Neuronal stem cell (in vitro differentiated cells): ENCODE results near the gene PSMA8.
"Not testable (repeated sequence)": the region's sequence is repeated elsewhere in the genome, so short reads cannot be mapped to it uniquely, and the experiment has no call there.

Source experiments
- DNase-seq: peaks from one replicate; pipeline ENCODE4 v3.0.0-alpha.2; 2013; ENCODE audit warnings: low spot score
- H2AFZ ChIP-seq: one replicate; pipeline ENCODE4 v1.6.1; 2013; ENCODE audit warnings: mild to moderate bottlenecking, low read length, inconsistent platforms
- H2AK5ac ChIP-seq: 2 replicates; pipeline ENCODE4 v1.6.1; 2013; ENCODE audit warnings: low read depth, mild to moderate bottlenecking, inconsistent platforms, low read length, moderate library complexity, mixed read lengths
- H2BK120ac ChIP-seq: 2 replicates; pipeline ENCODE4 v1.6.1; 2013; ENCODE audit warnings: low read depth, mild to moderate bottlenecking, inconsistent platforms, low read length, moderate library complexity, mixed read lengths
- H2BK12ac ChIP-seq: one replicate; pipeline ENCODE4 v1.6.1; 2013; ENCODE audit warnings: low read length, inconsistent platforms
- H2BK15ac ChIP-seq: 2 replicates; pipeline ENCODE4 v1.6.1; 2013; ENCODE audit warnings: mild to moderate bottlenecking, low read length, inconsistent platforms, mixed read lengths
- H2BK5ac ChIP-seq: one replicate; pipeline ENCODE4 v1.6.1; 2013; ENCODE audit warnings: inconsistent platforms, mild to moderate bottlenecking, low read length, moderate library complexity
- H3K14ac ChIP-seq: one replicate; pipeline ENCODE4 v1.6.1; 2013; ENCODE audit warnings: low read length, inconsistent platforms
- H3K18ac ChIP-seq: 2 replicates; pipeline ENCODE4 v1.6.1; 2013; ENCODE audit warnings: low read length, inconsistent platforms
- H3K23ac ChIP-seq: 2 replicates; pipeline ENCODE4 v1.6.1; 2013; ENCODE audit warnings: low read depth, mild to moderate bottlenecking, mixed read lengths, low read length, inconsistent platforms; ENCODE audit not compliant: poor library complexity
- H3K27ac ChIP-seq: replicated peaks from 3 replicates; pipeline ENCODE4 v1.5.1; 2013; ENCODE audit warnings: low read length, inconsistent platforms
- H3K27me3 ChIP-seq, 3 experiments: 2 replicates each; pipeline ENCODE4 v1.6.1; 2013; ENCODE audit warnings: low read length in 3 of 3, mild to moderate bottlenecking in 2 of 3, inconsistent platforms in 1 of 3, low read depth in 1 of 3, mixed read lengths in 1 of 3, moderate library complexity in 1 of 3; ENCODE audit not compliant: control insufficient read depth in 3 of 3, insufficient read depth in 3 of 3
- H3K36me3 ChIP-seq, 2 donors: replicated peaks in 1 of 2; 2 replicates each; pipeline ENCODE4 v1.6.1; 2013; ENCODE audit warnings: low read length in 2 of 2; ENCODE audit not compliant: control insufficient read depth in 2 of 2, insufficient read depth in 2 of 2
- H3K4ac ChIP-seq: 2 replicates; pipeline ENCODE4 v1.6.1; 2013; ENCODE audit warnings: inconsistent platforms, mild to moderate bottlenecking, low read length, moderate library complexity
- H3K4me1 ChIP-seq, 2 donors: 1 replicate in 1 of 2; 2 replicates in 1 of 2; pipeline ENCODE4 v1.6.1; 2013; ENCODE audit warnings: low read length in 2 of 2, low read depth in 1 of 2; ENCODE audit not compliant: control insufficient read depth in 2 of 2, insufficient read depth in 1 of 2
- H3K4me2 ChIP-seq: one replicate; pipeline ENCODE4 v1.6.1; 2013; ENCODE audit warnings: mild to moderate bottlenecking, low read length, inconsistent platforms; ENCODE audit not compliant: insufficient read depth, poor library complexity, severe bottlenecking
- H3K4me3 ChIP-seq, 2 donors: 2 replicates each; pipeline ENCODE4 v1.5.1; 2013; ENCODE audit warnings: low read length in 2 of 2, mild to moderate bottlenecking in 2 of 2, inconsistent platforms in 1 of 2, moderate library complexity in 1 of 2
- H3K79me1 ChIP-seq: one replicate; pipeline ENCODE4 v1.6.1; 2013; ENCODE audit warnings: low read depth, mild to moderate bottlenecking, inconsistent platforms, low read length, moderate library complexity
- H3K9ac ChIP-seq: one replicate; pipeline ENCODE4 v1.6.1; 2013; ENCODE audit warnings: mild to moderate bottlenecking, low read depth, low read length, inconsistent platforms; ENCODE audit not compliant: poor library complexity
- H3K9me3 ChIP-seq, 2 donors: replicated peaks in 1 of 2; 2 replicates each; pipeline versions ENCODE3 to v1.6.1; 2013; ENCODE audit warnings: low read length in 2 of 2, mild to moderate bottlenecking in 2 of 2, inconsistent platforms in 1 of 2, low read depth in 1 of 2, mixed read lengths in 1 of 2, moderate library complexity in 1 of 2; ENCODE audit not compliant: control insufficient read depth in 2 of 2, insufficient read depth in 1 of 2
- H4K8ac ChIP-seq: one replicate; pipeline ENCODE4 v1.6.1; 2013; ENCODE audit warnings: low read depth, mild to moderate bottlenecking, inconsistent platforms, low read length, moderate library complexity
- H4K91ac ChIP-seq: one replicate; pipeline ENCODE4 v1.6.1; 2013; ENCODE audit warnings: low read length, low read depth, mild to moderate bottlenecking, inconsistent platforms; ENCODE audit not compliant: poor library complexity
- WGBS, 2 donors: extraction: QIAGEN DNeasy Blood & Tissue Kit; methylation state at CpG; one replicate each; pipeline ENCODE4 v1.1.7; 2013; ENCODE audit warnings: missing lambda C conversion rate in 2 of 2, mixed read lengths in 1 of 2; ENCODE audit not compliant: insufficient read length in 2 of 2, insufficient replicate concordance in 1 of 2; ENCODE audit errors: extremely low coverage in 2 of 2; 5-methylcytosine and 5-hydroxymethylcytosine counted together

PSMA8 gene

GRCh38 chr18:26159353-26159752, 25.7 kb downstream of the PSMA8 start:
- Histone ChIP-seq H2BK15ac (no peak overlapping the region), H3K36me3 (no peaks in the 10 kb centered on the region), H2BK120ac (no peak overlapping the region), H3K9ac (no peak overlapping the region), H3K4me1 (no peaks in the 10 kb centered on the region), H3K4ac (no peak overlapping the region), H4K91ac (no peak overlapping the region), H2BK12ac (no peak overlapping the region), H3K23ac (no peak overlapping the region), H3K14ac (no peak overlapping the region), H3K4me2 (no peak overlapping the region), H3K18ac (no peak overlapping the region), H3K27me3 (no peaks in the 10 kb centered on the region), H3K79me1 (no peaks in the 10 kb centered on the region), H2BK5ac (no peak overlapping the region), H3K9me3 (no peaks in the 10 kb centered on the region), H4K8ac (no peak overlapping the region), H2AK5ac (no peak overlapping the region), H3K4me3 (no peak overlapping the region), H2AFZ (no peak overlapping the region), H3K27ac (no peak overlapping the region)
- DNase-seq = no peak
- 100% methylated on average over 1 of the region's 3 CpGs; no CpG with 5 or more reads in 1 of the 2 donors for WGBS, 2 donors

- no peak overlapping the region for H2BK15ac ChIP-seq
- H3K23ac ChIP-seq = no peak overlapping the region
- no peaks in the 10 kb centered on the region for H3K4me1 ChIP-seq
- no peak overlapping the region for H3K27ac ChIP-seq
- no peak overlapping the region for H3K4me3 ChIP-seq
- H3K79me1 ChIP-seq = no peaks in the 10 kb centered on the region
- no peak overlapping the region for H3K9ac ChIP-seq
- H3K36me3 ChIP-seq = no peaks in the 10 kb centered on the region
- H3K14ac ChIP-seq = no peak overlapping the region
- no peak overlapping the region for H3K18ac ChIP-seq
- H2AFZ ChIP-seq = no peak overlapping the region
- H2BK12ac ChIP-seq = no peak overlapping the region
- no peaks in the 10 kb centered on the region for H3K27me3 ChIP-seq
- H4K8ac ChIP-seq = no peak overlapping the region
- WGBS, 2 donors = 100% methylated on average over 1 of the region's 2 CpGs; no CpG with 5 or more reads in 1 of the 2 donors
- no peaks in the 10 kb centered on the region for H3K9me3 ChIP-seq
- H2BK5ac ChIP-seq = no peak overlapping the region
- H3K4me2 ChIP-seq = no peak overlapping the region
- H4K91ac ChIP-seq = no peak overlapping the region
- no peak for DNase-seq
- no peak overlapping the region for H2BK120ac ChIP-seq
- H2AK5ac ChIP-seq = no peak overlapping the region
- no peak overlapping the region for H3K4ac ChIP-seq
Observed at GRCh38 chr18:26164571-26164970, 30.9 kb downstream of the PSMA8 start.

GRCh38 chr18:26167592-26167991, 33.9 kb downstream of the PSMA8 start:
- not testable (repeated sequence) for H3K9ac ChIP-seq, H2BK120ac ChIP-seq, H3K4me1 ChIP-seq, H4K8ac ChIP-seq, DNase-seq, H3K79me1 ChIP-seq, H2BK12ac ChIP-seq, H4K91ac ChIP-seq, H3K27me3 ChIP-seq, H2BK15ac ChIP-seq, H3K4me3 ChIP-seq, H3K14ac ChIP-seq, H2AFZ ChIP-seq, H3K18ac ChIP-seq, H2BK5ac ChIP-seq, H3K4me2 ChIP-seq, H3K36me3 ChIP-seq, H3K23ac ChIP-seq, H3K9me3 ChIP-seq, H3K27ac ChIP-seq, H3K4ac ChIP-seq, H2AK5ac ChIP-seq
- no CpG with 5 or more reads among the region's 1 CpG for whole genome bisulfite sequencing, 2 donors

GRCh38 chr18:26175481-26175880, 41.8 kb downstream of the PSMA8 start:
- H3K4me3 ChIP-seq = no peak overlapping the region
- H2AFZ ChIP-seq = no peak overlapping the region
- no peak overlapping the region for H4K91ac ChIP-seq
- no peak overlapping the region for H3K4me2 ChIP-seq
- DNase-seq = no peak
- H2BK120ac ChIP-seq = no peak overlapping the region
- H3K23ac ChIP-seq = no peak overlapping the region
- H3K27me3 ChIP-seq = no peaks in the 10 kb centered on the region
- no peaks in the 10 kb centered on the region for H3K9me3 ChIP-seq
- H3K9ac ChIP-seq = no peak overlapping the region
- H3K79me1 ChIP-seq = no peaks in the 10 kb centered on the region
- H3K14ac ChIP-seq = no peak overlapping the region
- no peaks in the 10 kb centered on the region for H3K36me3 ChIP-seq
- WGBS, 2 donors = no CpG with 5 or more reads among the region's 2 CpGs
- no peak overlapping the region for H2BK5ac ChIP-seq
- H3K18ac ChIP-seq = no peak overlapping the region
- no peak overlapping the region for H3K27ac ChIP-seq
- H3K4me1 ChIP-seq = no peaks in the 10 kb centered on the region
- H4K8ac ChIP-seq = no peak overlapping the region
- H3K4ac ChIP-seq = no peak overlapping the region
- H2AK5ac ChIP-seq = no peak overlapping the region
- no peak overlapping the region for H2BK15ac ChIP-seq
- H2BK12ac ChIP-seq = no peak overlapping the region
